Cortex of kidney (tissue), 1 donor: Measurements from ENCODE around the gene CYP46A1.

Experiments used
- DNase-seq: peaks from one replicate; lab custom pipeline; 2025; lab: John Stamatoyannopoulos, UW

The CYP46A1 gene

DNA sequence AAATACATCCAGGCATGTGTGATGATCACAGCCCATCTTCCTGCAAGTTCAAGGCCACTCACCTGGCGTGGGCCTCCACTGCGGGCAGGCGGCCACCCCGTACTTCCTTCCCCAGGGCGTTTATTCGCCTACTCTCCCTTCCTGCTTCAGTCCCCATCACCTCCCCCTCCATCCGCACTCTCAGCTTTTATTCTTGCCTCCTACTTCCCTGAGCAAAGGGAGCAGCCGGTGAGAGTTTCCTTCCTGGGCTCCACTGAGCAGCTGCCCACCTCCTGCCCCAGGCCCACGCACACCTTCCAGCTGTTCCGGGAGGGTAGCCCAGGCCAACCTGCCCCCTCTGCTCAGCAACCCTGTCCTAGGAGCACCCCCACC is 4.1 kb downstream of the CYP46A1 start:
- DNase-seq, result no peak

DNA sequence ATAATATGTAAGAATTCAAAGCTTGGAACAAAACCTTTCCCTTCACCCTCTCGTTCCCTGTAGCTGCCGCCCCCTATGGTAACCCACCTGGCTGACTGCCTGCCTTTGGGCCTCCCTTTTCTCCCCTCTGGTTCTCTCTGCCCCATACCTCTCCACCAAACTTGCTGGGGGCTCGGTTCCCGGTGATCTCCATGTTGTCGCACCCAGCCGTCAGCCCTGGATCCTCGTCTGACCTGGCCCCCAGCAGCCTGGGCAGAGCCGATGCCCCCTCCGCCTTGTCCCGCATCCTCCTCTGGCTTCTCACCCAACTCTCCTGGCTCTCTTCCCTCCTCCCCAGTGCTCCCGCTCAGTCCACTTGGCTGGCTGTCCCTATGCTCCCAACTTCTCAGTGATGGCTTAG is 4.5 kb downstream of the CYP46A1 start:
- DNase-seq, result no peak

DNA sequence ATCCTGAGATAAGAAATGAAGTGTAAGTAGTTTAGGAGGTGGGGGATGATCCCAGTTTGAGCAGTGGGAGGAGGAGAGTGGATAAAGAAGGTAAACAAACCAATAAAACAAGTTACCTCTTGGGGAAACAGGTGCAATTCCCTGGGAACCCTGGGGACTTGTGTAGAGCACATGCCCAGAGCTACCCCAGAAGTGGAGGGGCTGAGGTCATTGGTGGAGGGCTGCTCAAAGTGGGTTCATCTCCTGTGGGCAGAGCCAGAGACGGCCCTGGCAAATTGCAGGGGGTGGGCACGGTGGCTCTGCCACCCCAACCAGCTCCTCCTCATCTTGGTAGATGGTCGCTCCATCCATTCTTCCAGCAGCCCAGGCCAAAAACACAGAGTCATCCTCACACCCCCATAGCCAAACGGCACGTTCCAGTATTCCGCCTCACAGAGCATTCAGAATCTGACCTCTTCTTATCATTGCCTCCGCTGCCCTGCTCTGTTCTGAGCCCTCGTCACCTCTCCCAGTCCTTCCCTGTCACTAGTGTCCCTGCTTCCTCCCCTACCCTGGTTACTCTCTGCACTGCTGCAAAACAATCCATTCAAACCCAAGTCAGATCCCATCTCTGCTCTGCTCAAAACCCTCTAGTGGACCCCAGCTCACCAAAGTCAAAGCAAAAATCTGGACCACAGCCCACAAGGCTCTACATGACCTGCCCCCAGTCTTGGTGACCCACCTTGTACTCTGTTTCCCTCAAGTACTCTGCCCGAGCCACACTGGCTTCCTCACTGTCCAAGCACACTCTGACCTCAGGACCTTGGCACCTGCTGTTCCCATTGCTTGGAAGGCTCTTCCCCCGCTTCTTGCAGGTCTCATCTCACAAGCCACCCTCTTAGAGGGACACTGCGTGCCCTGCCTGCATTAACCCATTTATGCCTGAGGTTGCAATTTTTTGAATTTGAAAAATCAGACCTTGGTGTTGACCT is 5.5 kb downstream of the CYP46A1 start:
- no peak for DNase-seq

DNA sequence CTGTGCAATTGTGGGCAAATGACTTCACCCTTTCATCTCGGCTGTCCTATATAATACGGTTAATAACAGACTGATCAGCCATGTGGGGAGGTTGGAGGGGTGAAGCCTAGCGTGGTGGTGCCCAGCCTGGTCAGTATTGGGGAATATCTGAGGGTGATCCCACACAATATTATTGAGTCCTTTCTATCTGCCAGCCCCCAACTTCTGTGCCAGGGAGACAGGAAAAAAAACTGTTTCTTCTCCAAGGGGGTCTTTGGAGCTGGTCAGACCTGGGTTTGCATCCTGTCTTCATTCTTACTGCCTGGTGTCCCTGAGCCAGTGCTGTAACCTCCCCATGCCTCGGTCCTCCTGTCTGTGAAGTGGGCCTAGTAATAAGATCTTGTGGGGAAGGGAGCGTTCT is 6.5 kb downstream of the CYP46A1 start:
- DNase-seq, result no peak

DNA sequence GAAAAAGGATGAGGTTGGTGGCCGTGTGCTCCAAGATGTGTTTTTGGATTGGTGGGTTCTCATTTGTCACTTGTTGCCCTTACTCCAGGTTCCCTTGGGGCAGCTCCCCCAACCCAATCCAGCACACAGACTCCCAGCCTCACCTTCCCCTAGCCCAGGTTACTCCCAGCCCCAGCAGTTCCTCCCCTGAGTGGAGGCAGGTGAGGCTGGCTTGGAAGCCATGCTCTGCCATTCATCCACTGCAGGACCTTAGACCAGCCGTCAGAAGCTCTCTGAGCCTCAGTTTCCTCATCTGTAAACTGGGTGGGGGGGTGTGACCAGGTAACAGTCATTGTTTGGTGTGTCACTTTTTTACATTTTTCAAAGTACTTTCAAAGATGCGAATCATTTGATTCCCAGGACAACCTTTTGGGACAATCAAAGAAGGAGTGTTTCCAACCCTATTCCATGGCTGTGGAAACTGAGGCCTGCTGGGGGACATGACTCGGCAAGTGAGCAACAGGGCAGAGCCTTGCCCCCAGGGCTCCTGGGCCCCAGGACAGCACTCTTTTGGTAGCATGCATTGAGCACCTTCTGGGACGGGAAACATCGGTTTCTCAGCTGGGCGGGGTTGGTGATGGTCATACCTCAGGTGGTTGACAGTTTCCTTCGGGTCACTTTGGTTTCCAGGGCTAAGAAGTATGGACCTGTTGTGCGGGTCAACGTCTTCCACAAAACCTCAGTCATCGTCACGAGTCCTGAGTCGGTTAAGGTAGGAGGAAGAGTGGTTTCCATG is 7.2 kb downstream of the CYP46A1 start:
- no peak for DNase-seq

DNA sequence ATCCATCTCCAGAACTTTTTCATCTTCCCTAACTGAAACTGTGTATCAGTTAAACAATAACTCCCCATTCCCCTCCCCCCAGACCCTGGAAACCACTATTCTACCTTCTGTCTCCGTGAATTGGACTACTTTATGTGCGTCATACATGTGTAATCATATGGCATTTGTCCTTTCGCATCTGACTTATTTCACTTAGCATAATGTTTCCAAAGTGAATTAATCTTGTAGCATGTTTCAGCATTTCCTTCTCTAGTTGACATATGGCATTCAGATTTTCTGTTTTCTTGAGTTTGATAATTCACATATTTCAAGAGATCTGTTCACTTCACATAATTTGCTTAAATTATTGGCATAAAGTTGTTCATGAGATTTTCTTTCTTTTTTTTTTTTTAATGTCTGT is 9.8 kb downstream of the CYP46A1 start:
- no peak for DNase-seq

DNA sequence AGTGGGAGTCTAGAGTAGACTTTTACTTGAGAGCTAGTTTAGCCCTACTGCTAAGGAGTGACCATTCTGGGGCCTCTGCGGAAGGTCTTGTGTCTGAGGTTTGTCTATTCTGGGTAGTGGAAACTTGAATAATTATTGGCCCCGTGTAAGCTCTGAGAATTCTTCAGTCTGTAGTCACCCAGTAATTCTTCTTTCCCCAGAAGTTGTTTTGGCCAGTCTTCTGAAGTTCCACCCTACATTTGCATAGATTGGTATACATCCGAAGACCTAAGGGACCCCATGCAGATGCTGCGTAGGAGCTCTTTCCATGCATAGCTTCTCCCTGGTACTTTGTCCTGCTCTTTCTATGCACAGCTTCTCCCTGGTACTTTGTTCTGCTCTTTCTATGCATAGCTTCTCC is 12.8 kb downstream of the CYP46A1 start:
- no peak for DNase-seq

DNA sequence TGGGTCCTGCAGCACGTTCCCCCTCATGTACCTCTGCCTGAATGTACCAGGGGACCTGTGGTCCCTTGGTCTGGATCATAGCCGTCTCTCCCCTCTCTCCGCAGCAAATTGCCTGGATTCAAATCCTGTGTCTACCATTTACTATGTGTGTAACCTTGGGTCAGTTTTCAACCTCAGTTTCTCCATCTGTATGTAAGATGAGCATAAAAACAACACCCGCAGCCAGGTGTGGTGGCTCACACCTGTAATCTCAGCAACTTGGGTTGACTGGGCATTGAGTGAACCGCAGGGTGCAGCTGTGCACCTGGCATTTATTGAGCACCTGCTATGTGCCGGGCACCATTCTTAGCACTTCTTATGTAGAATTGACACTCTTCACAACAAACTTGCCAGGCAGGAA is 14.1 kb downstream of the CYP46A1 start:
- DNase-seq, result no peak

DNA sequence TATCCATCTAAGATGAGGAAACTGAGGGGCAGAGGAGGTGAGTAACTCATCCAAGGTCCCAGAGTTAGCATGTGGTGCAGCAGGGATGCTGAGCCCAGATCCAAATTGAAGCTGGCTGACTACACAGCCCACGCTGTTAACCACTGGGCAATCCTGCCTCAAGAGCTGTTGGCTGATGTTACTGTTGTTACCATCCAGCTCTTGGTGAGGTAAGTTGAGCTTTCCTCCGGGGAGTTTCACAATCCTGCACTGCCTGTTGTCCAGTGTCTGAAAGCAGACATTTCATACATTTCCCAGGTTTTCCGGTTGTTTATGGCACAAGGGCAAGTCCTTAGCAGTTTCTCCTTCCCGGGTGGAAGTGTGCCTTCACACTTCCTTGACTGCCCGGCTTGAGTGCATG is 14.5 kb downstream of the CYP46A1 start:
- DNase-seq, result no peak

DNA sequence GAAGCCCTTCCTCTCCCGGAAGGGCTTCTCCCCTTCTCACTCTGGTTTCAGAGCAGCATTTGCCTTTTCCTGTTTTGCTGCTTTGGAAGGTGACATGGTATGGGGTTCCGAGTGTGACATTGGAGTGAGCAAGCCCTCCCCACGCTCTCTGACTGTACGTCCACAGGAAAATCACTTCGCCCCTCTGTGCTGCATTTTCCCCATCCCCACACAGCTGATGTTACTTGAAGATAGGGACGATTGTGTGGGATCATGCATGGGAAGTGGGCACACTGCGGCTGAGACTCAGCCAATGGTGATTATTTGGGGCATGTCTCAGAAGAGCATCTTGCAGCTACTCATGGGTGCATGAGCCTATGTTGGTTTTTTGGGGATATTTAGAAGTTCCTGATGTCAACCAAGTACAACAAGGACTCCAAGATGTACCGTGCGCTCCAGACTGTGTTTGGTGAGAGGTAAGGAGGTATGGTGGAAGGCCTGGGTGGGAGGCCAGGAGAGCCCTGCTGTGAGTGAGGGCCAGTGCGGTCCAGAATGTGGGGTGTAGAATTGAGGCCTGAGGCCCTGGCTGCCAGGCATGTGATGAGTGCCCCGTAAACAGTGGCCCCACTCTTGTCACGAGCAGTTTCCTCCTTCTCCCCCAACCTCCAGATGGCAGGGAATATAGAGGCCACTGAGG is 15.1 kb downstream of the CYP46A1 start:
- no peak for DNase-seq

DNA sequence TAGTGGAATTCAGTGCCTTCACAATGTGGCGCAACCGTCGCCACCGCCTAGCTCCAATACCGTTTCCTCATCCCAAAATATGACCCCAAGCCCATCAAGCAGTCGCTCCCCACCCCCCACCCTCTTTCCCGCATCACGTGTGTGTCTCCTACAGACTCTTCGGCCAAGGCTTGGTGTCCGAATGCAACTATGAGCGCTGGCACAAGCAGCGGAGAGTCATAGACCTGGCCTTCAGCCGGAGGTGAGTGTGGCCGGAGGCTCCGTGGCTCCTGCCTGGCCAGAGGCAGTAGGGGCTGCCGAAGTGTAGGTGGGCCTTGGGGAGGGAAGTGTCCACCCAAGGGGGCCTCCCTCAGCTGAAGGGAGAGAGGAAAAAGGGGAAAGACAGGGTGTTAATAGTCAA is 15.8 kb downstream of the CYP46A1 start:
- DNase-seq, result no peak

DNA sequence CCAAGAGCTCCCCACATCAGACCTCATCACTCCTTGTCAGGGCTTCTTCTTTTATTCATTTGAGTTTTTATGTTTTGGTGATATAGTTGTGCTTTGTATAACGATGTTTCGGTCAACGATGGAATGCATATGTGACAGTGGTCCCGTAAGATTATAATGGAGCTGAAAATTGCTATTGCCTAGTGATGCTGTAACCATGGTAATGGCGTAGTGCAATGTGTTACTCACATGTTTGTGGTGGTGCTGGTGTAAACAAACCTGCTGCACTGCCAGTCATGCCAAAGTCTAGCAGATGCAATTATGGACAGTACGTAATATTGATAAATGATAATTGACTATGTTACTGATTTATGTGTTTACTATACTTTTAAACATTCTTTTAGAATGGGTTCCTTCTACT is 16.3 kb downstream of the CYP46A1 start:
- no peak for DNase-seq

DNA sequence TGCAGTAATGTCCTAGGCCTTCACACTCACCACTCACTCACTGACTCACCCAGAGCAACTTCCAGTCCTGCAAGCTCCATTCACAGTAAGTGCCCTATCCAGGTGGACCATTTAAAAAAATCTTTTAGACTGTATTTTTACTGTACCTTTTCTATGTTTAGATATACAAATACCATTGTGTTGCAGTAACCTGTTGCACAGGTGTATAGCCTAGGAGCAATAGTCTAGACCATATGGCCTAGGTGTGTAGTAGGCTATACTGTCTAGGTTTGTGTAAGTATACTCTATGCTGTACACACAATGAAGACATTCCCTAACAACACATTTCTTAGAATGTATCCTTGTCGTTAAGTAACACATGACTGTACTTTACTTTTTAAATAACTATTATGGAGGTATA is 17.2 kb downstream of the CYP46A1 start:
- no peak for DNase-seq

DNA sequence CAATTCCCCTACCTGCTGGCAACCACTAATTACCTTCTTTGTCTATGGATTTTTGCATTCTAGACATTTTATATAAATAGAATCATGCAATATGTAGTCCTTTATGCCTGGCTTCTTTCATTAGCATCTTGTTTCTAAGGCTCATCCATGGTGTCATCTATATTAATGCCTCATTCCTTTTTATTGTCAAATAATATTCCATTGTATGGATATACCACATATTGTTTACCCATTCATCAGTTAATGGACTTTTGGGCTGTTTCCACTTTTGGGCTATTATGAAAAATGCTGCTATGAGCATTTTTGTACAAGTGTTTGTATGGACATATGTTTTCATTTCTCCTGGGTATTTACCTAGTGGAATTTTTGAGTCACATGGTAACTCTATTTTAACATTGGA is 18.0 kb downstream of the CYP46A1 start:
- DNase-seq, result no peak

DNA sequence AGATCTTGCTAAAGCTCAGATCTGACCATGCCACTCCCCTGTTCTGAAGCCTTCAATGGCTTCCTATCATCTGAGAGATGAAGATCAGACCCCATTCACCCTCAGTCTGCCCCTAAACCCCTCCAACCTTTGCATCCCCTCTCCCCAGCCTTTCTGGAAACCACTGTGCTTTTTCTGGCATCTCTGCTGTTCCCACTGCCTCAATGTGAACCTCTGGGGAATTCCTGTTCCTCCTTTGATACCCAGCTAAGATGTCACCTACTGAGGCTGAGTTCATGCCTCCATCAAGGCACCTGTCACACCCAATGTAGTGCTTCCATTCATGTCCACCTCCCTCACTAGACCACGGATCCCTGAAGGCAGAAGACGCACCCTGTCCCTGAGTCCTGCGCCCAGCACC is 19.3 kb downstream of the CYP46A1 start:
- DNase-seq, result no peak

DNA sequence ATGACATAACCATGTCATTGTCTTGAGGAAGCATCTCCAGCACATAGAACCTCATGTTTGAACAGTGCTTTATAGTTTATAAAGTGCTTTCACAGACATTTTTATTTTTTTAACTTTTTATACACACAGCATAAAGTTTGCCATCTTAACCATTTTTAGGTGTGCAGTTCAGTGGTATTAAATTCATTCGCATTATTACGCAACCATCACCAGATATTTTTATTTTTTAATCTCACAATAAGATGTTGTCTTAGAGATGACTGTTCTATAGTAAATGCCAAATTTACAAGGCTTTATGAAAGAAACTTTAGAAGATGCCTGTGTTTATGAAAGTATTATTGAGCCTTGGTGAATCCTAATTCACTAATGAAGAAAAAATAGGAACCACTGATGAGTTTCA is 19.9 kb downstream of the CYP46A1 start:
- DNase-seq, result no peak

DNA sequence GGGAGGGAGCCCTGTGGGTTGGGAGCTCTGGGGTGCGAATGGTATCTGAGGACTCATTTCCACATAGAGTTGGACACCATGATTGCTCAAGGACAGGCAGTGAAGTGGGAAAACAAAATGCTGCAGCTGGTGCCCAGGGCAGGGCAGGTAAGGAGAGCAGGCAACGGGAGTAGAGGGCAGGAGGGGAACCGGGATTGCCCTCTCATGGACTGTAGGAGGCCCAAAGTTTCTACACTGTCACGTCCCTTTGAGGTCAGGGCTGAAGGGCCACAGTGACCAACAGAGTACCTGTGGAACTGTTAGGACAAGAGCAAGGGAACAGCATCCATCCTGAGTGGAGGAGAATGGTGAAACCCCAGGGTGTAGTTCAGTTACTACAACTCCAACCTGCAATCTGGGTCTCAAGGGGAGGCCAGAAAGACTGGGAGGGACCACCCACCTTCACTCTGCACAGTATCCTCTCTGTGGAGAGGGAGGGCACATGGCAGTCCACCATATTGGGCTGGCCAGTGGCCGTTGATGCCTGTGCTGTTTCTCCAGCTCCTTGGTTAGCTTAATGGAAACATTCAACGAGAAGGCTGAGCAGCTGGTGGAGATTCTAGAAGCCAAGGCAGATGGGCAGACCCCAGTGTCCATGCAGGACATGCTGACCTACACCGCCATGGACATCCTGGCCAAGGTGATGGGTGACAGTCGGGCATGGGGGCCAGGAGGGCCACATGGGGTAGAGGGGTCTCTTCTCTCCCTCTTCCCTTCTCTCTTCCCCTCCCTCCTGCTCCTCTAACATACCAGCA is 22.2 kb downstream of the CYP46A1 start:
- no peak for DNase-seq

DNA sequence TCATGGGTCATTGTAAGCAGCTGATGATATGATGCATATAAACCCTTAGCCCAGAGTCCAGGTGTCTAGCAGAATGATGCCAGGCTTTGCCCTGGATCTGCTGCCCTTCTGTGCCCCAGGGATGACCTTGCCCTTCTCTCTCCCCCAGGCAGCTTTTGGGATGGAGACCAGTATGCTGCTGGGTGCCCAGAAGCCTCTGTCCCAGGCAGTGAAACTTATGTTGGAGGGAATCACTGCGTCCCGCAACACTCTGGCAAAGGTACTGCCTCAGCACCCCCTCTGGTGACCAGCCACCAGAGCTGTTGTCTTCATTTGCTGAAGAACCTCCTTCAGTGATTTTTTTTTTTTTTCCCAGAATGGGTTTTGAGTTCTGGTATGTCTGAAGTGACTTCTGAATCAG is 23.3 kb downstream of the CYP46A1 start:
- no peak for DNase-seq

DNA sequence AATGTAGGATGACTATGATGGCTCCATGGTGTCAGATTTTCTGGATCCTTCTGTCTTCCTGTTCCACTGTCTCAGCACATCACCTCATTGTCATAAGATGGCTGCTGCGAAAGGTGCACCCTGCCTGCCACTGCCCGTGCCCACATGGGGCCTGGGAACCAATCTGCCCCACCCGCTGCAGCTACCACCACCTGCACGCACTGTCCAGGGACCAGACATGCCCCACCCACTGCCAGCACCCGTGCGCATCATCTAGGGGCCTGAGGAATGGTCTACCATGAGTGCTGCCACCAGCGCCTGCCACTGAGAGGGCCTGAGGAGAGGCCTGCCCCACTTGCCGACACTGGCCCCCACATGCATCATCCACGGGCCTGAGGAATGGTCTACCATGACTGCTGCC is 23.8 kb downstream of the CYP46A1 start:
- no peak for DNase-seq

DNA sequence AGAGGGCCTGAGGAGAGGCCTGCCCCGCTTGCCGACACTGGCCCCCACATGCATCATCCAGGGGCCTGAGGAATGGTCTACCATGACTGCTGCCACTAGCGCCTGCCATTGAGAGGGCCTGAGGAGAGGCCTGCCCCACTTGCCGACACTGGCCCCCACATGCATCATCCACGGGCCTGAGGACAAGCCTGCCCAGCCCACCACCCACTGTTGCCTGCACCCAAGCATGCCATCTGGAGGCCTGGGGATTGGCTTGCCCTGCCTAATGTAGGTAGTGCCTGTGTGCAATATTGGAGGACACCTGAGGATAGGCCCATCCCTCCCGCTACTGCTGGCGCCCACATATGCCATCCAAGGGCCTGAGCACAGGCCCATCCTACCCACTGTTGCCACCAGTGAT is 24.4 kb downstream of the CYP46A1 start:
- no peak for DNase-seq

DNA sequence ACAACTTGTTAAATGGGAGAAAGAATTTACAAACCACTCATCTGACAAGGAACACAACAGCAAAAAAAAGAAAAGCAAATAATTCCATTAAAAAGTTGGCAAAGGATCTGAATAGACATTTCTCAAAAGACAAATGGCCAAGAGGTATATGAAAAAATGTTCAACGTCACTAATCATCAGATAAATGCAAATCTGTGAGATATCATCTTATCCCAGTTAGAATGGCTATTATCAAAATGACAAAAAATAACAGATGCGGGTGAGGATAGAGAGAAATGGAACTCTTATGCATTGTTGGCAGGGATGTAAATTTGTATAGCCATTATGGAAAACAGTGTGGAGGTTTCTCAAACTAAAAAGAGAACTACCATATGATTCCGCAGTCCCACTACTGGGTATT is 29.9 kb downstream of the CYP46A1 start:
- DNase-seq, result no peak
